Keratinocyte (primary cell): ENCODE results near the gene KRT9. TPM values are rescaled to one million over a fixed set of nuclear protein-coding genes. Genes with fewer than 3 reads are reported as not detected.

Experiments used
- DNase-seq: peaks from one replicate; pipeline ENCODE4 v3.0.0-alpha.2; 2011; ENCODE audit warnings: low read depth, missing footprints, low spot score
- FAIRE-seq: peaks from 2 replicates; lab custom pipeline; 2011; peaks lifted over from hg19 to GRCh38; lab: Jason Lieb, UNC
- H2AFZ ChIP-seq: 2 replicates; pipeline ENCODE4 v1.6.0; 2012; ENCODE audit warnings: low read length, control low read depth, inconsistent platforms; ENCODE audit not compliant: control insufficient read depth
- H3K27ac ChIP-seq: 2 replicates; pipeline ENCODE4 v1.5.1; 2011; ENCODE audit warnings: low read length; ENCODE audit not compliant: control insufficient read depth, insufficient read depth
- H3K27me3 ChIP-seq: 3 replicates; pipeline ENCODE4 v1.6.0; 2011; ENCODE audit warnings: low read length; ENCODE audit not compliant: control insufficient read depth, insufficient read depth; ENCODE audit errors: extremely low read depth
- H3K36me3 ChIP-seq, 2 experiments: 2 replicates in 1 of 2; 3 replicates in 1 of 2; pipeline ENCODE4 v1.5.1; 2011; ENCODE audit warnings: low read length in 2 of 2, mild to moderate bottlenecking in 1 of 2; ENCODE audit not compliant: control insufficient read depth in 2 of 2, insufficient read depth in 2 of 2; ENCODE audit errors: extremely low read depth in 1 of 2
- H3K4me1 ChIP-seq: 3 replicates; pipeline ENCODE4 v1.5.1; 2011; ENCODE audit warnings: low read length; ENCODE audit not compliant: control insufficient read depth, insufficient read depth; ENCODE audit errors: extremely low read depth
- H3K4me2 ChIP-seq: 3 replicates; pipeline ENCODE4 v1.6.0; 2011; ENCODE audit warnings: low read depth, low read length; ENCODE audit not compliant: control insufficient read depth, insufficient read depth; ENCODE audit errors: extremely low read depth
- H3K4me3 ChIP-seq, 3 experiments: fragments of 200-600 bp in 1 of 3; sonication (generic) in 1 of 3; 2 replicates in 2 of 3; 3 replicates in 1 of 3; pipeline ENCODE4 v1.5.1; 2011 to 2016; ENCODE audit warnings: low read length in 3 of 3, mild to moderate bottlenecking in 3 of 3, control low read depth in 2 of 3, inconsistent platforms in 1 of 3, low read depth in 1 of 3, mixed read lengths in 1 of 3, mixed run types in 1 of 3, moderate library complexity in 1 of 3; ENCODE audit not compliant: control insufficient read depth in 2 of 3, insufficient read depth in 2 of 3; ENCODE audit errors: extremely low read depth in 1 of 3
- H3K79me2 ChIP-seq: 2 replicates; pipeline ENCODE4 v1.6.0; 2012; ENCODE audit warnings: low read length; ENCODE audit not compliant: control insufficient read depth, insufficient read depth
- H3K9ac ChIP-seq: 3 replicates; pipeline ENCODE4 v1.6.0; 2011; ENCODE audit warnings: low read length; ENCODE audit not compliant: control insufficient read depth, insufficient read depth; ENCODE audit errors: extremely low read depth
- H3K9me1 ChIP-seq: 3 replicates; pipeline ENCODE4 v1.6.0; 2011; ENCODE audit warnings: low read length; ENCODE audit not compliant: control insufficient read depth, insufficient read depth; ENCODE audit errors: extremely low read depth
- H3K9me3 ChIP-seq: 2 replicates; pipeline ENCODE4 v1.5.1; 2012; ENCODE audit warnings: low read depth, low read length; ENCODE audit not compliant: control insufficient read depth
- H4K20me1 ChIP-seq: 3 replicates; pipeline ENCODE4 v1.6.0; 2011; ENCODE audit warnings: low read length; ENCODE audit not compliant: control insufficient read depth, insufficient read depth; ENCODE audit errors: extremely low read depth
- CTCF ChIP-seq, 3 experiments: IDR thresholded peaks in 1 of 3; conservative IDR thresholded peaks in 1 of 3; optimal IDR thresholded peaks in 1 of 3; 2 replicates in 2 of 3; 3 replicates in 1 of 3; pipeline versions ENCODE3 to v1.5.1; 2011; ENCODE audit warnings: low read length in 3 of 3, mild to moderate bottlenecking in 3 of 3, moderate library complexity in 2 of 3, control low read depth in 1 of 3, inconsistent platforms in 1 of 3; ENCODE audit not compliant: insufficient read depth in 2 of 3; ENCODE audit errors: extremely low read depth in 1 of 3
- EZH2 ChIP-seq: IDR thresholded peaks from one replicate; pipeline ENCODE4 v1.6.1; 2012; ENCODE audit warnings: inconsistent platforms, mild to moderate bottlenecking, low read length, moderate library complexity
- dilution Hi-C: fragments of 300-500 bp; cut with MboI; formaldehyde crosslinking; loops from one replicate; pipeline ENCODE4 v1.7.0; 2020; ENCODE audit warnings: low sequenced_read_pairs; ENCODE audit not compliant: extremely low pct_ligation_motif_present
- polyA plus RNA-seq, 5 experiments: library from polyadenylated mRNA; depleted of rRNA in 3 of 5; stranded (reverse) in 3 of 5; stranded (forward) in 1 of 5; unstranded in 1 of 5; fragments of >200 nt; gene quantifications; 1 replicate in 1 of 5; 2 replicates in 3 of 5; 3 replicates in 1 of 5; pipeline versions ENCODE4 v1.2.1 to v1.2.3, GENCODE V29; 2011 to 2012; ENCODE audit warnings: missing spikeins in 2 of 5, low read depth in 1 of 5, low replicate concordance in 1 of 5

KRT9 gene
- polyA plus RNA-seq, 1 donor (not counting 4 experiments of a cell fraction or from before 2014, with no cell fraction given) = 1.6 TPM

GRCh38 chr17:41516147-41516829 lies 55.6 kb downstream of the KRT9 start:
- Histone ChIP-seq H3K4me3 (peak overlapping the region in 1 of 3 experiments; percentile 33), H3K4me1 (peaks cover 71% of the 10 kb centered on the region)

More at GRCh38 chr17:41516147-41516829, 55.6 kb downstream of the KRT9 start:
- FAIRE-seq = no peak
- Histone ChIP-seq H3K4me2 (peak overlapping the region; percentile 78), H3K27ac (no peak overlapping the region), H3K9ac (no peak overlapping the region), H3K9me1 (peaks cover 2% of the 10 kb centered on the region), H4K20me1 (no peaks in the 10 kb centered on the region), H3K9me3 (no peaks in the 10 kb centered on the region), H3K79me2 (no peaks in the 10 kb centered on the region), H3K36me3 (peaks cover 0 to 13% of the 10 kb centered on the region in 2 experiments), H2AFZ (no peak overlapping the region), H3K27me3 (peaks cover 4% of the 10 kb centered on the region)
- dilution Hi-C loops = no loop called here
- TF ChIP-seq CTCF (optimal IDR thresholded peaks at IDR 0.05 in 1 of 3, IDR thresholded peaks at IDR 0.05 in 1 of 3, conservative IDR thresholded peaks at IDR 0.05 in 1 of 3; ENCODE audit: extremely low read depth in 1 of 3, insufficient read depth in 2 of 3, low read length in 3 of 3) = no peak
- no peak for TF ChIP-seq EZH2
- no peak for DNase-seq

Other genes starting within 250 kb of the KRT9 start
- gene KRT33A, start 221.2 kb downstream of the KRT9 start, polyA plus RNA-seq = 0.14 TPM in 1 of 3 replicates, not detected in the others
- gene KRT33B, start 202.2 kb downstream of the KRT9 start, polyA plus RNA-seq = 0.18 to 0.33 TPM (median 0.21 TPM) in 3 replicates
- gene KRT34, start 189.8 kb downstream of the KRT9 start, polyA plus RNA-seq = 4.4 to 4.8 TPM (median 4.6 TPM) in 3 replicates
- gene KRT31, start 174.5 kb downstream of the KRT9 start, polyA plus RNA-seq = 20.5 to 45.2 TPM (median 24.9 TPM) in 3 replicates
- gene KRT37, start 147.5 kb downstream of the KRT9 start, polyA plus RNA-seq = 0.03 to 0.08 TPM (median 0.04 TPM) in 3 replicates
- not detected in 3 replicates for gene KRT38, start 131.1 kb downstream of the KRT9 start, polyA plus RNA-seq
- 0.03 TPM in 1 of 3 replicates, not detected in the others for gene KRT32, start 104.7 kb downstream of the KRT9 start, polyA plus RNA-seq
- gene KRT35, start 90.9 kb downstream of the KRT9 start, polyA plus RNA-seq = not detected in 3 replicates
- not detected in 3 replicates for gene KRT36, start 82.1 kb downstream of the KRT9 start, polyA plus RNA-seq
- 15.2 to 46.6 TPM (median 24.0 TPM) in 3 replicates for gene KRT13, start 66.4 kb downstream of the KRT9 start, polyA plus RNA-seq
- 505 to 838 TPM (median 729 TPM) in 3 replicates for gene KRT15, start 53.2 kb downstream of the KRT9 start, polyA plus RNA-seq
- 29.7 to 60.4 TPM (median 35.5 TPM) in 3 replicates for gene KRT19, start 43.8 kb downstream of the KRT9 start, polyA plus RNA-seq
- 26,041 to 32,523 TPM (median 29,603 TPM) in 3 replicates for gene KRT14, start 14.8 kb upstream of the KRT9 start, polyA plus RNA-seq
- gene KRT16, start 40.7 kb upstream of the KRT9 start, polyA plus RNA-seq = 1,163 to 4,746 TPM (median 1,851 TPM) in 3 replicates
- gene KRT17, start 52.5 kb upstream of the KRT9 start, polyA plus RNA-seq = 6,440 to 12,579 TPM (median 8,666 TPM) in 3 replicates
- gene EIF1, start 116.8 kb upstream of the KRT9 start, polyA plus RNA-seq = 236 to 308 TPM (median 272 TPM) in 3 replicates
- gene GAST, start 140.3 kb upstream of the KRT9 start, polyA plus RNA-seq = 0.40 to 4.8 TPM (median 0.87 TPM) in 3 replicates
- 0.95 to 2.3 TPM (median 1.6 TPM) in 3 replicates for gene HAP1, start 162.6 kb upstream of the KRT9 start, polyA plus RNA-seq
- 152 to 261 TPM (median 192 TPM) in 3 replicates for gene JUP, start 214.7 kb upstream of the KRT9 start, polyA plus RNA-seq
- 4.2 to 8.4 TPM (median 5.9 TPM) in 3 replicates for gene P3H4, start 239.9 kb upstream of the KRT9 start, polyA plus RNA-seq
- gene FKBP10, start 240.9 kb upstream of the KRT9 start, polyA plus RNA-seq = 0.37 to 0.73 TPM (median 0.38 TPM) in 3 replicates